Umbilical cord (tissue), 2 donors: ENCODE data around the gene NFIL3. TPM values are rescaled to one million over a fixed set of nuclear protein-coding genes. Genes with fewer than 3 reads are reported as not detected.
"Not testable (repeated sequence)": the region's sequence is repeated elsewhere in the genome, so short reads cannot be mapped to it uniquely, and the experiment has no call there.

Experiments used
- DNase-seq: peaks from one replicate; pipeline ENCODE4 v3.0.0-alpha.2; 2015; ENCODE audit warnings: low spot score
- total RNA-seq: library from RNA; depleted of rRNA; stranded (reverse); fragments of >200 nt; gene quantifications from one replicate; pipeline ENCODE4 v1.2.3, GENCODE V29; 2014; ENCODE audit warnings: low replicate concordance; ENCODE audit not compliant: insufficient read depth

NFIL3 gene, protein sequence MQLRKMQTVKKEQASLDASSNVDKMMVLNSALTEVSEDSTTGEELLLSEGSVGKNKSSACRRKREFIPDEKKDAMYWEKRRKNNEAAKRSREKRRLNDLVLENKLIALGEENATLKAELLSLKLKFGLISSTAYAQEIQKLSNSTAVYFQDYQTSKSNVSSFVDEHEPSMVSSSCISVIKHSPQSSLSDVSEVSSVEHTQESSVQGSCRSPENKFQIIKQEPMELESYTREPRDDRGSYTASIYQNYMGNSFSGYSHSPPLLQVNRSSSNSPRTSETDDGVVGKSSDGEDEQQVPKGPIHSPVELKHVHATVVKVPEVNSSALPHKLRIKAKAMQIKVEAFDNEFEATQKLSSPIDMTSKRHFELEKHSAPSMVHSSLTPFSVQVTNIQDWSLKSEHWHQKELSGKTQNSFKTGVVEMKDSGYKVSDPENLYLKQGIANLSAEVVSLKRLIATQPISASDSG
- 27.0 TPM for total RNA-seq

DNA sequence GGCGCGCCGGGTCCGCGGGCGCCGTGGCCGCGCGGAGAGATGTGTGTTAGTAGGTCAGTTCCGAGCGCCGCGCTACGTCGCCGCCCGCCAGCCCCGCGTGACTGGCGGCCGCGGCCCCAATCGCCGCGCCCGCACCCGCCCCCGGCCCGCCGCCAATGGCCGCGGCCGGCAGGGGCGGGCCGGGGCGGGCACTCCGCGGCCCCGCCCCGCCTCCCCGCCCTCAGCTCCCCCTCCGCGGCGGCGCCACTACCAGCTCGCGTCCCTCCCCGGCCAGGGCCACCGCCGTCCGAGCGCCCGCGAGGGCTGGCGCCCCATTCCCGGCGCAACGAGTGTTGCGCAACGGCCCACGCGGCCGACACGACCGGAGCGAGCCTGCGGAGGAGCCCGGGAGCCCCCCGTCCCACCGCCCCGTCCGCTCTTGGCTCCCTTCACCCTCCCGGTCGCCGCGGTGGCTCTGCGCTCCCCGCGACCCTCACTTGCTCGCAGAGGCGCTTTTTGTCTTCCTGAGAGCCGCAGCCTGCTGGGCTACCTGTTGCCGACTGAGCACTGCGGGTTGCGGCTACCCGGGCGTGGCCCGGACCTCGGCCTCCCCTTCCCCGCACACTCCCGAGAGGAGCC, at the start of gene NFIL3:
NFIL3 (minus strand) TSS at position 48 of the 618 bp plus-strand sequence. CDS start 13,098 bp downstream, outside the sequence.
- DNase-seq = peak; percentile 83

DNA sequence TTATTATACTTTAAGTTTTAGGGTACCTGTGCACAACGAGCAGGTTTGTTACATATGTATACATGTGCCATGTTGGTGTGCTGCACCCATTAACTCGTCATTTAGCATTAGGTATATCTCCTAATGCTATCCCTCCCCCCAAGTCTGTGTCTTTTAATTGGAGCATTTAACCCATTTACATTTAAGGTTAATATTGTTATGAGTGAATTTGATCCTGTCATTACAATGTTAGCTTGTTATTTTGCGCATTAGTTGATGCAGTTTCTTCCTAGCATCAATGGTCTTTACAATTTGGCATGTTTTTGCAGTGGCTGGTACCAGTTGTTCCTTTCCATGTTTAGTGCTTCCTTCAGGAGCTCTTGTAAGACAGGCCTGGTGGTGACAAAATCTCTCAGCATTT, 47.9 kb upstream of the NFIL3 start:
- DNase-seq = not testable (repeated sequence)

DNA sequence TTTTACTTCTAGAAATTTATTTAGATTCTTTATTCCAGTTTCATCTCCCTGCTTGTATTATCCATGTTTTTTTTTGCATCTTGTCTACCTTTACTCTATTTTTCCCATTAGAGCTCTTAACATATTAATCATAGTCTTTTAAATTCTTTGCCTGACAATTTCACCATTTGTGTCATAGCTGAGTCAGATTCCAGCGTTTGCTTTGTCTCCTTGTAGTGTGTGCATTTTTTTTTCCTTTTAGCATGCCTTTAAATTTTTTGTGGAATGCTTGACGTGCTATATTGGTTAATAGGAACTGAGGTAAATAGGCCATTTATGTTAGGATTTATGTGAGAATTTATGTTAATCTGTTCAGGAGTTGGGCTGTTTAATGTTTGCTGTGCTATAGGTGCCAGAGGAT, 41.8 kb upstream of the NFIL3 start:
- DNase-seq = no peak

DNA sequence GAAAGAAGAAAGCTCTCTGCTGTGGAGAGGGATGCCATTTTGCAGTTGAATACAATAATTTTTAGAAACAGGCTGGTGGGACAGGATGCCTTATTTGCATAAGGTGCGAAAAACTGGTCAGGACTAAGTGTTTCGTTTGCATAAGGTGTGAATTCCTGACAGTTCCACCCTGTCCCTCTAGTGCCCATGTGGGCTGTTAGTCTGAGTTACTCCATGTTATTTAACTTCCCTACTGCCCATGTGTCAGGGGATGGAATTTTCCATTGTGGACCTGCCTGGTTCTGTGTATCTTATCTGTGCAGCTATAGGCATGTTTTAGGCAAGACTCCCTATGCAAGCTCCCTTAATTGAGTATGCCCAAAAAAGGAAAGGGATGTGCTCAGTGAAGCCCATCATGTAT, 35.3 kb upstream of the NFIL3 start:
- DNase-seq = peak; percentile 25

DNA sequence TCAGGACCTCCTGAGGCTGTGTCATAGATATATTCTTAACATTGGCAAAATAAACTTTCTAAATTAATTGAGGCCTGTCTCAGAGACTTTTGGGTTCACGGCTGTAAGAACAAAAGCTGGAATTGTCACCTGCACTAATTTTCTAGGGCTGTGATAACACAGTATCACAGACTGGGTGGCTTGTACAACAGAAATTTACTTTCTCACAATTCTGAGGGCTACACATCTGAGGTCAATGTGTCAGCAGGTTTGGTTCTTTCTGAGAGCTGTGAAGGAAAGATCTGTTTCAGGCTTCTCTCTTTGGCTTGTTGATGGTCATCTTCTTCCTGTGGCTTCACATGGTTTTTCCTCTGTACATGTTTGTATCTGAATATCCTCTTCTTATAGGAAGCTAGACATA, 29.2 kb upstream of the NFIL3 start:
- no peak for DNase-seq

DNA sequence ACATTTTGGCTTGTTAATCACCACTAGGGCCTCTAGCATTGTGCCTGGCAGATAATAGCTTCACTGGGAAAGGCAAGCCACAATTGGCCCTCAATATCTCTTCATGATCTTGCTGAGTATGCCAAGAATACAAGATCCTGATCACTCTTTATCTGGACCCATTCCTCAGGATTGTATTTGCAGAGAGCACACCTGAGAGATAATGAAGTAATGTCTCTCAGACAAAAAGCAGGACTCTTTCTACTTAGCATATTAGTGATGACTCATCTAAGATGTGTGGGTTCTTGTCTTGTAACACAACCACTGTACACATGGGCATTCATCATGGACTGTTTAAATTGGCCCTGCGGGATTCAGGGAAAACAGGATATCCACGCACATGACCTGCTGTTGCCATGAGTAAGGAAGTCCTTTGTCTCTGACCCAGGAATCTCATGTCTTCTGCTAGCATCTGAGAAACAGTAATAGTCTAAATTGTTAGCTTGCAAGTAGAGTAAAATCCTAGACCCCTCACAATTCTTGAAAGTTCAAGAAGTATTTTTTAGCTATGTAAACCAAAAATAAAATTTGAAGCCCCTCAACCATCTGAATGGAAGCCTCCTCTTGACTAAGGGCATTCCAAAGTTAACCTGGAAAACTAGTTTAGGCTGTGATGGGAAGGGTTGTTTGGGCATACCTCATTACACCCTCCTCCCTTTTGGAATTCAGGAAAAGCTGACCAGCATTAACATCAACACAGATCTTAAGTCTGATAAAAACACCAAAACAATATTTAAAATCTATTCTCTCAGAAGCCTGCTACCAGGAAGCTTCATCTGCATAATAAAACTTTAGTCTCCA, 28.0 kb upstream of the NFIL3 start:
- no peak for DNase-seq

DNA sequence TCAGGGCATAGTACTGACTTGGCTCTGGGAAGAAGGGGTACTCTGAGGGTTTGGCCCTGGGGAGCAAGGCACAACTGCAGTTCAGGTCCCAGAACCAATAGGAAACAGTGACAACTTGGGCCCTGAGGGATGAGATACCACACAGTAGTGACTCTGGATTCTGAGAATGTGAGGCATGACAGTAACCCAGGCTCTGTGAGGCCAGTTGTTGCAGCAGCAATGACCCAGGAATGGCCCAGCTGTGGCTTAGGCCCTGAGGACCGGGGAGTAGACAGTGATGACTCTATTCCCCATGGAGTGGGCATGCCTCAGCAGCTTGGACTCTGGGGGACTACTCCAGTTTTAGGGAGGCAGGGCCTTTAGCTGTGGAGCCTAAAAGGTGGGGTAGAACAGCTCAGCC, 21.5 kb upstream of the NFIL3 start:
- DNase-seq = no peak

DNA sequence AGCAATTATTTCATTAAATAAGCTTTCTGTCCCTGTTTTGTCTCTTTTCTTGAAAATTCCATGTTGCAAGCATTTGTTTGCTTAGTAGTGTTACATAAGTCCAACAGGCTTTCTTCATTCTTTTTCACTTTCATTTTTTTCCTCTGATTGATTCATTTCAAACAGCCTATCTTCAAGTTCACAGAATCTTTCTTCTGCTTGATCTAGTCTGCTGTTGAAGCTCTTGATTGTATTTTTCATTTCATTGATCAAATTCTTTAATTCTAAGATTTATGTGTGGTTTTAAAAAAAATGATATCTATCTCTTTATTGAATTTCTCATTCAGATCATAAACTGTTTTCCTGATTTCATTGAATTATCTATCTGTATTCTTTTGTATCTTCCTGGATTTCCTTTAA, 20.4 kb upstream of the NFIL3 start:
- no peak for DNase-seq

DNA sequence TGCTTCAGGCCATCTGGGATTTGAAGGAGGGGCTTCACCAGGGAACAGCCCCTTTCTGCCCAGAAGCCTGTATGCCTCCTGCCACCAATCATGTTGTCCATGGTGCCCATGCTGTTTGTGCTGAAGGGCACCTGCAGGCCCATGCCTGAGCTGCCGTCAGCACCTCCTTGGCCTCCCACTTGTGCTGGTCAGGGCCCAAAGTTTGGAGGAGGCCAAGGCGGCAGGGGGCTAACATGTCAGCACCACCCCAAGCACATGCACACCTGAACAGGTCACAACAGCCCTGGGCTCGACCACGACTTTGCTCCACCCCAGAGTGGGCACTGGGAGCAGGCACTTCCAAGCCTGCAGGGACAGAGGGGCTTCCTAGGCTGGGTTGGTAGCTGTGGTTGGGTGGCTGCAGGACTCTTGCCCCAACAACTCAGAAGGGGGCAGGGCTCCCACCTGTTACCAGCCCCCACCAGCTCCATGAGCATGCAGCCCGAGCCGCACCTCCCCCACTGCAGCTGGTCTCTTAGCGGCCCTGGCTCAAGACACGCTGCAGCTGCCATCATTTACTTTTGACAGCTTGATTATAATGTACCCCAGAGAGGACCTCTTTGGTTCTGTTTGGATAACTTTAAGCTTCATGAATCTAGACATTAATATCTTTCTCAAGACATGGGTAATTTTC, 19.8 kb upstream of the NFIL3 start:
- DNase-seq = no peak

DNA sequence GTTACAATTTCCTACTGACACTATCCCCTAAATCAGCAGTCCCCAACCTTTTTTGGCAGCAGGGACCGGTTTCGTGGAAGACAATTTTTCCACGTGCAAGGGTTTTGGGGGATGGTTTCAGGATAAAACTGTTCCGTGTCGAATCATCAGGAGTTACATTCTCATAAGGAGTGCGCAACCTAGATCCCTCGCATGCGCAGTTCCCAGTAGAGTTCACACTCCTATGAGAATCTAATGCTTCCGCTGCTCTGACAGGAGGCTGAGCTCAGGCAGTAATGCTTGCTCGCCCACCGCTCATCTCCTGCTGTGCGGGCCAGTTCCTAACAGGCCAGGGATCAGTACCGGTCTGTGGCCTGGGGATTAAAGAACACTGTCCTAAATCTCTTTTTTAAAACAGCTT, 13.2 kb upstream of the NFIL3 start:
- no peak for DNase-seq

DNA sequence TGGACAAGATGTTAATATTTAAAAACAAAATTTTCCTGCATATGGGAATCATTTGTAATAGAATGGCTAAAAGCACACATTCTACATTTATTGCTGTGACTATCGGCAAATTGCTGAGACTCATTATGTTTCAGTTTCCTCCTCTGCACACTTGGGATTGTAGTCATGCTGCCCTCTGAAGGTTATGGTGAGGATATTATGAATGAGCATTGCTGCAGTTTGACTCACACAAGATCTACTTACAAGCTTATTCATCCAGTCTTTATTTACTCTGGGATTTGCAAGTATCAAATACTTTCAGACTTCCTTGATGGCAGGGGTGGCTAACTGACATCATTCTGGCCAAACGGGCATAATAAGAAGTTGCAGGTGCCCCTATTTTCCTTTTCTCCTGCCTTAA, 9.5 kb upstream of the NFIL3 start:
- DNase-seq = peak; percentile 66

DNA sequence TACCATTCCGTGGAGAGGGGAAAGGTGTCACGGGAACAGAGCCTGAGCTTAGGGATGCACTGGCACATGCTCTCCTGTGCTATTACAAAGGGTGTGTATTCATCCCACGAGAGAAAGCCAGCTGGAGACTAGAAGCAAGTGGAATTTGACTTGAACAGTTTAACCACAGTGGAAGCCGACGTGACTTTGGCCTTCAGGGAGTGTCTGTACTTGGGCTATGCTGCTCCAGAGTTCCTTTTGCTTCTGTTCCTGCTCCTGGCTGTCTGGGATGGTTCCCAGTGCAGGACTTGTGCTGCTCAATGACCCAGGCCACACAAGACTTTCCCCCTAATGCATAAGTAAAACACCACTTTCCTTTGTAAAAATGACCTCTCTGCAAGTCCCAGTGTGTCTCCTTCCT, 7.9 kb upstream of the NFIL3 start:
- DNase-seq = no peak

DNA sequence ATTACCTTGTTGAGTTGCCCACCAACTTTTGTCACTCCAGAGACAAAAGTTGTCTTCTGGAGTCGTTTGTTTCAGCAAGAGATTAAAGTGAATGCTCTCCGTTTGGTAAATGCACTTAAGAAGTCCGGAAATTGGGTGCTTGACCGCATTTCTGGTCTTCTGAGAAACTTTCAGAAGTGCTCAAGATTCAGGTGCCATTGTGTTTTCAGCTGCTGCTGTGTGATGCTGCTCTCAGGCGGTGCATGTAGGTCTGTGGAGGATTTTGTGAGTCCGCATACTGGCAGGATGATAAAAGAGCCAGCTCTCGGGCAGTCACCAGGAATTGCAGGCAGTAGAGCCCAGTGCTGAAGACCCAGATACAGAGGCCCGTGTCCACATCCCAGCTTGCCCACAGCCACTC, 5.9 kb upstream of the NFIL3 start:
- DNase-seq = no peak

DNA sequence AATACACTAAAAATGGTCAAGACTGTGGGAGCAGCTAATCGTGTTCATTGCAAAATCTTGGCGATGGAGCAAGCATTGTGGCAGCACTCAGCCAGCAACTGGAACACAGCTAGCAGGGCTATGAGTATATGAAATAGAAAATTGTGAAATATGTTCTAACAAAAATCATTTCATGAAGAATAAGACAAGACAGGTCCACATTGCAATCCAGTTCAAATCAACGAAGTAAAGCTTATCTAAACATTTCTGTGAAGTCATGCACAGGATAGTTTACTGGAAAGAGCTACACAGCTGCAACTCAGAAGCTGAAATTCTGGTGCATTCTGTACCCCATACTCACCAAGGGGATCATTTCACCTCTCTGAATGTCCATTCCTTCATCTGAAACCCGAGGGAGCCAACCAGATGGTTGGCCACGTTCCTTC, 5.3 kb upstream of the NFIL3 start:
- no peak for DNase-seq

DNA sequence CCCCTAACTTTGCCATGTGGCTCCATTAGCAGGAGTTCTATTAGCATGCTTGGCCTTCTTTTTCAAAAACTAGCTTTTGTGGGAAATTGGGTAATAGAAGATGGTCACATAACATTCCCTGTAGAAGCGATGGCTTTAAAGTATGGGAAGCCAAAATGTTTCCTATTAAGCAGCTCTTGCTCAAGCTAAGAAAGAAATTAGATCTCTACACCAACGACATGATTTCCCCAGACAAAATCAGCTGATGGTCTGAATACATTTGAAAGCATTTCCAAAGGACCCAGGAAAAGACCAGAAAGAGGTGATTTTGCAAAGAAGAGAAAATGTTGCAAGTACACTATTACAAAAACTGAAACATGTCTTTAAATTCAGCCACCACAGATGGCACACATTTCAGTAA, 4.8 kb upstream of the NFIL3 start:
- no peak for DNase-seq

DNA sequence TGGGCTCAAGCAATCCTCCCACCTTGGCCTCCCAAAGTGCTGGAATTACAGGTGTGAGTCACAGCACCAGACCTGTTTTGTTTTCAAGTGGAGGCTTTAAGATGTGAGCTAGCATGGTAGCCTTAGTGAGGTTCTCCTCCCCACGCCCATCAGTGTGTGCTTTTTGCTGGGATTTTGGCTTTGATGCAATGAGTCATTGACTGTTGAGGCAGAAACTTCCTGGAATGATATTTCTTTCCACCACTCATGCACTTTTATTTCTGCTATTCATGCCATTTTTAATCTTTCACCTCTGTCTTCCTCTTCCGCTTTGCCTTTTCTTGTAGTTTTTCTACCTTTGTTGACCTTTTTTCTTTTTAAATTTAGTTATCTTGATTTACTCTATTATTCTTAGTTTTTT, 4.2 kb upstream of the NFIL3 start:
- DNase-seq = no peak

DNA sequence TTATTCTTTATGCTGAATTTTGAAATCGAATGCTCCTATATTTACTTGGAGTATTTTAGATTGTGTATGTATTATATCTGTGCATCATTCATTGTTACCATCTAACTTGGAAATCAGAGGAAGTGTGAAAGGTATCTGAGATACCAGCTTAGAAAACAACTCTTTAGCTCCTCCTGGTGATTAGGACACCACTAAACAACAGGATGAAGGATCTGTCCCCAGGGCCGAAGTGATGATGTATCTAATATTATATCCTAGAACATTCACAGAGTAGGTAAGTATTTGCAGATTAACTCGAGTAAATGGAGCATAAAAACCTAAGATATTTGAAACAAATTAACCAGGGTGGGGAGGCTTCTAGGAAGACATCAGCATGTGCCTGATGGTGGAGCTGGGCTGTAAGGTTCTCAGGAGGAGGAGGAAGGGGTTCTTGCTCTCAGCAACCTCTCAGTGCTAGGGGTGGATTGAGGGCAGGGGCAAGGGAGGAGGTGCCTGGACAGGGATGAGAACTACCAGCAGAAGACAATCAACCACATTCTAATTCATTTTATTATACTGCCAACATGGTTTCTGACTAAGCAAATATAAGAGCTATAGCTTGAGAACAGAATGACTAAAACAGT, 2.6 kb upstream of the NFIL3 start:
- no peak for DNase-seq

DNA sequence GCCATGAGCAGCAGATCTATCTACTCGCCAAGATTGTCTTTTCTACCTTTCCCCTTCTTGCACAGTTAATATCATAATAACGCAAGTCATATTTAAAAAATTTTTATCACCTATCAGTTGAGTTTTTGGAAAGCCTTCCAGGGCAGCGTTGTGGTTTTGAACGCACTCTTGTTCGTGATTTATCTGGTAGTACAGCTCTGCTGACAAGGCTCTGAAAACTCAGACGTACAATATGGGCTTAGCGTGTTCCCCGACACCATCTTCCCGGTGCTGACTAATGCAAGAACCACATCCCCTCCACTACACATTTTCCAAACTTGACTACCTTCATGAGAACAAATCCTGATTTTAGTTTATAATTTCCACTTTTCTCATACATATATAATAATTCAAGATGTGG, 1.6 kb upstream of the NFIL3 start:
- no peak for DNase-seq

DNA sequence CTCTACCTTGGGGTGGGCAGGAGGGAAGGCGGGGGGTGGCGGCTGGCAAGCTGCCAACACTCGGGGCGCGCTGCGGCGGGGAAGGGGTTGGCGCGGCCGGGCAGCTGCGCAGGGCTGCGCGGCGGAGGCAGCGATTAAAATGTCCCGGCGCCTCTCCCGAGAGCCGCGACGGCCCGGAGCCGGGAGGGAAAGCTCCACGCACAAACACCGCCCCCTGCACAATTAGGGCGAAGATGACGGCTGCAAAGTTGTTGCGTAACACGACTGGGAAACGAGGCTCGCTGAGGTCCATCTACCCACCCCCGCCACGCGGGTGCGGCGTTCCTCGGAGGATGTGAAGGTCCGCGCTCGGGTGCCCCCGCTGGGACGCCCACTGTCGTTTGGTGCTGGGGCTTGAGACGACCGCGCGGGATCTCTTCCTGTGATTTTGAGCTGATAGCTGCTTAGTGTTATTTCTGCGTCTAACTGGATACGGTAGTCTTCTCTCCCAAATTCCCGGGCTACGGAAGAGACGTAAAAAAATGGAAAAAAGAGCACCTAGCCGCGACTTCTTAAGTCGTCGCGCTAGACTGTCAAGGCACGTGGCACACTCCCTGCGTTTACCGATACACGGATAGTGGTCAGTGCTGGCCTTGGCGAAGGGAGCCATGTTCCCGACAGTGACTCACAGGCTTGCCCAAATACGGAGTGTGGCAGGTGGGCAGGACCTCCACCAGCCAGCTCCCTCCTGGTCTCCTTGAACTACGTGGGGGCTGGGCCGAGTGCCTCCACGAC, 958 bp upstream of the NFIL3 start:
- DNase-seq = peak; percentile 87
